GM20431 (cell line): ENCODE measurements around the gene EN1.

Experiments used
- in situ Hi-C: fragments of 300-500 bp; cut with MseI, MboI; formaldehyde crosslinking; loops from one replicate; pipeline ENCODE4 v1.15.0; 2020; ENCODE audit warnings: low sequenced_read_pairs; ENCODE audit not compliant: unreplicated experiment

EN1 gene

DNA sequence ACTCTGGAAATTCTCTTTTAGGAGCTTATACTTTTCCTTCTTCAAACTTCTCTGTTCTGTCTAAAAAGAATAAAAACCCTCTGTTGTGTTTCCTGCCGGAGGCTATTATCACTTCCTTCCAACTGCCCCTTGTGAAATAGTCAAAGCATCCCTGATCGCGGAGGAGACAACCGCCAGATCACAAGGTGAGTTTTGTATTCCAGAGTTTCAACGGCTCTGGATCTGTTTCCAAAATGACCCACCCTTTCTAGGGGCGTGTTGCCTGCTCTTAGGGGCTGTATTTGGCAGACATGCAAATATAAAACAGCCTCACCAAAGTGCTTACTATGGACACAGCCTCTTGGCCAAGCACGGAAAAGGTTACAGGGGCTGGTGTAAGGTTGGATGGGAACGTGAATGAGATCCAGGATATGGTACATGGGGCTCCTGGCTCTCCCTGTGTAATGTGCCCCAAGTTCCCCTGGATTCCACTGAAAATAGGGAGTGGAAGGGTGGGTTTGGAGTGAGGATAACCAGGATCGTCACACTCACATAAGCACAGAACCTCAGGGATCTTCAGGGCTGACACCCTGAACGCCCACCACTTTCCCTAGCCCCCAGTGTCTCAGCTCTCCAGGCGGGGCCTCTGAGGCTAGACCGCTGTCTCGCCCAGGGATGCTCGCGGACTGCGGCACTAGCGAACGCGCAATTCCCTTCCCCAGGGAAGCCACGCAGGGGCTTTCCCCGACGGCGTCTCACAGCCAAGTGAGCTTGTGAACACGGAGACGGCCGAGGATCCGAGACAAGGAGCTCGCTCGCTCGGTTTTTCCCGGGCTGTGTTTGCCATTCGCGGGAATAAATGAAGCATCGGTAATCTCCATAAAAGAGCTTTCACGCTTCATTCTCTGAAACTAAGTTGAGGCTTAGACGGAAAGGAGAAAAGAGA lies 14.4 kb downstream of the EN1 start:
- in situ Hi-C loops, result no loop called here

- in situ Hi-C loops, result no loop called here
Measured at GRCh38 chr2:118832071-118832790, 15.2 kb downstream of the EN1 start.

- in situ Hi-C loops, result no loop called here
Measured at GRCh38 chr2:118830881-118831280, 16.6 kb downstream of the EN1 start.

GRCh38 chr2:118830118-118830517 lies 17.3 kb downstream of the EN1 start:
- in situ Hi-C loops, result no loop called here

- in situ Hi-C loops, result no loop called here
Measured at GRCh38 chr2:118826093-118826492, 21.4 kb downstream of the EN1 start.

DNA sequence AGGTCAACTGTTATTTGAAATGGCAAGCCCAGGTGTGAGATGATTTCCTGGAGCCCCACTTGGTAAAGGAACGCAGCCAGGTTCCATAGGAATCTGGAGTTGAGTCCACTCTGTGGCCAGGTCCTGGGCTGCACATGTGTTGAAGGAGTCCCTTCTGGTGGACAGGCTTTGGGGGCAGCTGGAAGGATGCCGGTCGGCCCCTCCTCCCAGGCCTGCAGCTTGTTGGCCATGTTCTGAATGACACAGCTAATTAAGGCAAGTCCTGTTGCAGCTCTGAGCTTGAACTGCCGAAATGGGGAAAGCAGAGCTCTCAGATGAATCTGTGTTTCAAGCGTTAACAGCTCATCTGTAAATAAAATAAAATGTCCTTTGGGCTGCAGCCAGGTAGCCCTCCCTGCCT lies 23.8 kb downstream of the EN1 start:
- in situ Hi-C loops, result no loop called here

GRCh38 chr2:118822572-118822971 lies 24.9 kb downstream of the EN1 start:
- in situ Hi-C loops, result no loop called here

DNA sequence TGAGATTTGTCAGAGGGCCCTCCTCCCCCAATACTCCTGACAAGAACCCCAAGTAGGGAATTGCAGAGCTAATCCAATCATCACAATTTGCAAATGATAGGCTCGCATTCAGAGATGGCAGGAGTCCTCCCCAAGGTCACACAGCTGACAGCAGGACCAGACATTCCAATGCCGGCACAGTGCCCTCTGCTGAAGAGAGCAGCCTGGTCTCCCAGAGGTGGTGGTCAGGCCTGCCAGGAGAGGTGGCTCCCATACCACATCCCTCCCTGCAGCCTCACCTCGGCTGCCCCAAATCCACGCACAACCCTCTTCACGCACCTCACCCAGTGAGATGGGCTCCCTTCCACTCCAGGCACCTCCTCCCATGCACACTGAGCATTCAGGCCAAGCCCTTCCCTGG lies 25.4 kb downstream of the EN1 start:
- in situ Hi-C loops, result no loop called here

GRCh38 chr2:118817469-118817868 lies 30.0 kb downstream of the EN1 start:
- in situ Hi-C loops, result no loop called here

- in situ Hi-C loops, result no loop called here
Measured at GRCh38 chr2:118816669-118817068, 30.8 kb downstream of the EN1 start.

DNA sequence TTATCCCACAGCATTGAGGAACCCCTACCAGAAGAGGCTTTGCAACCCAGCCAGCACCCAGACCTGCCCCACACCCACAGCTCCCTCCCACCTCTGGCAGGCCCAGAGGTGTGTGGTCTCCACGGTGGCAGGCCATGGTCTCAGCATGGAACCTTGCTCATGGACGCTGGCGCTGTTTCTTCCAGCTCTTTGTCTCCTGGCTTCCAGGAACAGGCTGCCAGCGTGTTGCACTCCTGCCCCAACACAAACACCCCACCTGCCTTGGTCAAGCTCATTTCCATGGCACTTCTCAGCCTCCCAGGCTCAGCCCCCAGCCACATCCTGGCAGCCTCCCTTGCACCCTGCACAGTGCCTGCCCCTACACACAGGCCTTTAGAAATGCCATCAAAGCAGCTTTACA lies 31.7 kb downstream of the EN1 start:
- in situ Hi-C loops, result no loop called here

DNA sequence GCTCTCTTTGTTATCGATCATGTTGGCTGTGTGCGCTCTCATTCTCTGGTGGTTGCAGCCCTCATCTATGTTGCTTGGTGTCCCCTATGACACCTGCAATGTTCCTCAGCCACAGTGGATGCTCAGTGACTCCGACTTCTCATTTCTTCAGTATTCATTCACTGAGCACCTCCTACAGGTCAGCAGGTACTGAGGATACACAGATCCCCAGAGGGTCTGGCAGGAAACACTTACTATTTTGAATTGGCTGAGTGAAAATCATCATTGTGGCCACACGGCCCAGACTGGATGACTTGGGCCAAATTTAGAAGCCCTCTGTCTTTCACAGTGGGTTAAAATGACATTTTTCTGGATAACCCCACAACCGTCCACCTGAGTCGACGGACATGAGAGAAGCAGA lies 32.1 kb downstream of the EN1 start:
- in situ Hi-C loops, result no loop called here

DNA sequence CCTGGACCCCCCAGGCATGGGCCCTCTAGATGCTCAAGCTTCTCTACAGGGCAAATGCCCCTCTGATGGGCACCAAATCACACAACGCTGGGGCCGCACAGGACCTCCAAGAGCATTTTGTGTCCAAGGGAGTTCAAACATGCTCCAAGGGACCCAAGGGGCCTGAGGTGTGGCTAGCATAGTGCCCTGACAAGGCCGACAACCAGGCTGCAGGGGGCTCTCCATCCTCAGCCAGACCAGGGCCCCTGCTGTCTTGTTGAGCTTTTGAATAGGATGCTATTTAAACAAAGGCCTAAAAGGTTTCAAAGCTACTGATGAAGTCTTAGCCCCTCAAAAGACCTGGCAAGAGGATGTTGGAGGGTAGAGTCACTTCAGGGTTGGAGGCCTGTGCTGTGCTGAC lies 33.1 kb downstream of the EN1 start:
- in situ Hi-C loops, result no loop called here

DNA sequence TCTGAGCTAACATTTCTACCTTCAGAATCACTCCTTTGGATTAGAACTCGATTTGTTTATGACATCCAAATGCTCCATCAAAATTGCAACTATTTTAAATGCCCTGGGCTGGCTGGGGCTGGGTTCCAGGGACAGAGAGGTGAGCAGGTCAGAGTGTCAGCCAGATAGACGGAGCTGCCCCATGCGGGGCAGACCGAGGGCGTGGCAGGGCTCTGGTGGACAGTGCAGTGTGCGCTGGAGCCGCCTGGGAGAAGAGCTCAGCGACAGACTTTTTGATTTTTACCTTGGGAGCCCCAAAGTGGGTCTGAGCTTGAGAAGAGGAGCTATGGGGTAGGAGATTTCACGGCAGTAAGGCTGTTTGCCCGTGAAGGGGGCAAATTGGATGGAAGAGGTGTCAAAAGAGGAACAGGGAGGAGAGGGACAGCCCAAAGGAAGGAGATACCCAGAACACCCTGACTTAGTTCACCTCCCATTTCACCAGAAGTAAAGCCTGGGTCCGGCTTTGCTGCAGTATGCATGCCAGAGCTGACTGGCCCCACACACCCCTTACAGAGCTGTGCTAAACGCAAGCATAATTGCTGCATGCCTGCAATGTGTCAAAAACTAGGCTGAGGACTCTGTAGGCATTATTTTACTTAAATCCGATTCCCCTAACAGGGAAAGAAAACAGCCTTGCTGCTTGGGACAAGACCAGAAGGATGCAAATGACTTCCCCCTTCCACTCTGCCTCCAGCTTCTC lies 33.7 kb downstream of the EN1 start:
- in situ Hi-C loops, result no loop called here

GRCh38 chr2:118813111-118813510 lies 34.3 kb downstream of the EN1 start:
- in situ Hi-C loops, result no loop called here

DNA sequence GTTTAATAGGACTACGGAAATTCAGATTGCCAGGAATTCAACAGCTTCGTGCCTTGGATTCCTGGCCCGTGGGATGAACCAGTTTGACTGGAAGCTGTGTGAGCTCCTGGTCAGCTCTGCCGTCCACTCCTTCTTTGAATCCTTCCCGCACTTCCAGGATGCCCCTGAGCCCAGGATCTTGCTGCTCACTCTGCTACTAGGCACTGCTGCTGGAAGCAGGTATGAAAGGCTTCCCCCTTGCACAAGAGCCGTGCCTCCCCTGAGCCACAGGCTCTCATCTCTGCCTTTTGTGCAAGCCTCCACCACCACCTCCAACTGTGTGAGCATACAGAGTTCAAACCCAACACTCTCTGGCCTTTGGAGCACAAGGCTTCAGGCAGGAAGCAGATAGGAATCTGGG lies 34.9 kb downstream of the EN1 start:
- in situ Hi-C loops, result no loop called here

GRCh38 chr2:118811514-118812115 lies 35.8 kb downstream of the EN1 start:
- in situ Hi-C loops, result no loop called here

- in situ Hi-C loops, result no loop called here
Measured at GRCh38 chr2:118810766-118811165, 36.7 kb downstream of the EN1 start.

DNA sequence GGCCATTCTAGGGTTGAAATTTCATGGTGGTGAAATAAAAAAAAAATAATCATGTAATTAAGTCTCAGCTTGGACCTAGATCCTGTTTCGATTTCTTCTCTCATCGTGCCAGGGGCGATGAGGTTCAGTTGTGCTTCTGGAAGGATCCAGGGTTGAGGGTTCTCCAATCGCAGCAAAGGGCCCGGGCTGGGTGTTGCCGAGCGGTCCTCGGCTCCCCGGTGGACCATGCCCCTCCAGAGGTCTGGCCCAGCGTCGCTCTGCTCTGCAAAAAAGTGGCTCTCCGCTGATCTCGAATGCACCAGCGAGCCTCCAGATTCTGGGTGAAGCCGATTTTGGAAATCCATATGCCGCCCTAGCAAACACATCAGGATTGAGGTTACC lies 39.0 kb downstream of the EN1 start:
- in situ Hi-C loops, result no loop called here

- in situ Hi-C loops, result no loop called here
Measured at GRCh38 chr2:118807668-118808428, 39.6 kb downstream of the EN1 start.
